Measurements from ENCODE around the gene GJA9. TPM values are rescaled to one million over a fixed set of nuclear protein-coding genes. Genes with fewer than 3 reads are reported as not detected.
"Not testable (repeated sequence)": the region's sequence is repeated elsewhere in the genome, so short reads cannot be mapped to it uniquely, and the experiment has no call there.

Gene GJA9
- polyA plus RNA-seq (2013, experiment 1 of 2) = not detected
- polyA plus RNA-seq (2013, experiment 2 of 2) = not detected

DNA sequence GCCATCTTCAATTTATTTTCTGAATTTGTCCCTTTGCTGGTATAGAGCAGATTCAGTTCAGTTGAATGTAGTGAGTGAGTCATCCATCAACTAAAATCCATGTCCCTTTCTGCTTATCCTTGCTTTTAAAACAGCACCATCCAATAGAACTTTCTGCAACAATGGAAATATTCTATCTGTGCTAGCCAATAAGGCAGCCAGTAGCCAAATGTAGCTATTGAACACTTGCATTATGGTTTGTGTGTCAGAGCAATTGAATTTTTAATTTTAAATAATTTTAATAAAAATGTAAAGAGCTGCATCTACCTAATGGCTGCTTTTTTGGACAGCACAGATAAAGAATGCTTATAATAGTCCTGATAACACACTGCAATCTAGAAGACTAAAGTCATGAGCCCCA lies at the start of gene GJA9:
TSS of gene GJA9 (minus strand) at position 101 of the 400 bp plus-strand sequence. CDS start 5,489 bp downstream, outside the sequence.
- Histone ChIP-seq H3K27me3 (ENCODE audit: insufficient read depth, low read length) (no peaks in the 10 kb centered on the region), H3K4me1 (ENCODE audit: insufficient read depth, low read length) (no peaks in the 10 kb centered on the region), H3K27ac (ENCODE audit: low read depth, low read length) (no peak within 1 kb of the TSS), H3K36me3 (ENCODE audit: insufficient read depth, low read length) (no peaks in the 10 kb centered on the region), H3K4me3 (ENCODE audit: low read length) (no peak within 1 kb of the TSS), H3K9me3 (ENCODE audit: insufficient read depth, low read depth, low read length) (no peaks in the 10 kb centered on the region), H3K9ac (ENCODE audit: low read depth, low read length) (no peak within 1 kb of the TSS)

DNA sequence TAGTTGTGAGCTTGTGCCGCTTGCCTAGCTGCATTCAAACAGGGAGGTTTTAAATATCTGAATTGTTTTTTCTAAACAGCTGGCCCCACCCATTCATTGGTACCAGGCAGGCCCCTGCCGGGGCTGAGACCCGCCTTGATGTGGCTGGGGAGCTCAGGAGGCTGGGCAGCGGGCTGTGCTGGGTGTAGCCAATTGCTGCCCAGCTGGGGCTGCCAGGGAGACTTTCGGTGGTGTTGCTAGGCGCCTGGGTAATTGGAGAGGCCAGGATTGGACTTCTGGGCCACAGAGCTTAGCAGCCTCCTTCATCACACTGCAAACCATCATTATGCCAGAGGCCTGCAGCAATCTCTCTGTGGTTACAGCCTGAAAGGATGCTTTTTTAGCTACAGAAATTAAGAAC lies 48.1 kb upstream of the GJA9 start:
- Histone ChIP-seq H3K9ac (ENCODE audit: low read depth, low read length) (no peak overlapping the region), H3K36me3 (ENCODE audit: insufficient read depth, low read length) (no peaks in the 10 kb centered on the region), H3K27ac (ENCODE audit: low read depth, low read length) (no peak overlapping the region), H3K4me3 (ENCODE audit: low read length) (no peak overlapping the region), H3K9me3 (ENCODE audit: insufficient read depth, low read depth, low read length) (no peaks in the 10 kb centered on the region), H3K4me1 (ENCODE audit: insufficient read depth, low read length) (no peaks in the 10 kb centered on the region), H3K27me3 (ENCODE audit: insufficient read depth, low read length) (no peaks in the 10 kb centered on the region)
- 80% methylated on average over 6 of the region's 6 CpGs for WGBS

DNA sequence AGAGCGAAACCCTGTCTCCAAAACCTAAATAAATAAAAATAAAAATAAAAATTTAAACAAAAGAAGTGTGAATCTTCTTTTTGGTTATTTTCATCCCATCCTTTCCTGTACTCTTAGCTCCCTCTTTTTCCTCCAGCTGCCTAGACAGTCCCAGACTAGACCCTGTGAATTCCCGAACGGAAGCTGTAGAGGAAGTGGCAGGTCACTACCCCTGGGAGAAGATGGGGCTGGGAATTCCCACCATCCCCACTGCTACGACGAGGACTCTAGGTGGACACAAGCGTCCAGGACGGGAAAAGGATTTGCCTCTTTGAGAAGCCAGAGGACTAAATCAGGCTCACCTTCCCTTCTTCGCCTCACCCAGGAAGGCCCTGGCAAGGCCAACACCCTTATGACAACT lies 47.7 kb upstream of the GJA9 start:
- no peak overlapping the region for H3K4me3 ChIP-seq (ENCODE audit: low read length)
- H3K4me1 ChIP-seq (ENCODE audit: insufficient read depth, low read length) = no peaks in the 10 kb centered on the region
- no peak overlapping the region for H3K9ac ChIP-seq (ENCODE audit: low read depth, low read length)
- WGBS = 93% methylated on average over 7 of the region's 8 CpGs
- H3K27me3 ChIP-seq (ENCODE audit: insufficient read depth, low read length) = no peaks in the 10 kb centered on the region
- no peaks in the 10 kb centered on the region for H3K9me3 ChIP-seq (ENCODE audit: insufficient read depth, low read depth, low read length)
- no peak overlapping the region for H3K27ac ChIP-seq (ENCODE audit: low read depth, low read length)
- H3K36me3 ChIP-seq (ENCODE audit: insufficient read depth, low read length) = no peaks in the 10 kb centered on the region

DNA sequence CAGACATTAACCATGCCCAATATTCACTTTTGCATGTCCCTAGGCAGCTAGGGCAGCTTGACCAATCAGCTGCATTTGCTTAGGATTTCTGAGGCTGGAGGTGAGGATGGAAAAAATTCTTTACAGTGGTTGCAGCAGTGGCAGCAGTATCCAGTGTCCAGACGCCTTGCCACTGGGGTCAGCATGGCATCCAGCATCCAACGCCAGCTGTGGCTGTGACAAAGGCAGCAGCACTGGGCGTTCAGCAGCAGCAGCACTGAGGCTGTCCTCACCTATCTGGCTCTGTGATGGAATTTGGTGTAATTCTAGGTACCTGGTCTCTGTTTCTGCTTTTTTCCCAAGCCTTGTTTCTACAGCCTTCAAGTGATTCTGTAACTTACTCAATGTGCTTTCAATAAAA lies 44.7 kb upstream of the GJA9 start:
- no peaks in the 10 kb centered on the region for H3K4me1 ChIP-seq (ENCODE audit: insufficient read depth, low read length)
- H3K27me3 ChIP-seq (ENCODE audit: insufficient read depth, low read length) = no peaks in the 10 kb centered on the region
- WGBS = 90% methylated on average over 3 of the region's 3 CpGs
- no peak overlapping the region for H3K4me3 ChIP-seq (ENCODE audit: low read length)
- H3K9me3 ChIP-seq (ENCODE audit: insufficient read depth, low read depth, low read length) = no peaks in the 10 kb centered on the region
- H3K36me3 ChIP-seq (ENCODE audit: insufficient read depth, low read length) = no peaks in the 10 kb centered on the region
- H3K9ac ChIP-seq (ENCODE audit: low read depth, low read length) = no peak overlapping the region
- no peak overlapping the region for H3K27ac ChIP-seq (ENCODE audit: low read depth, low read length)

DNA sequence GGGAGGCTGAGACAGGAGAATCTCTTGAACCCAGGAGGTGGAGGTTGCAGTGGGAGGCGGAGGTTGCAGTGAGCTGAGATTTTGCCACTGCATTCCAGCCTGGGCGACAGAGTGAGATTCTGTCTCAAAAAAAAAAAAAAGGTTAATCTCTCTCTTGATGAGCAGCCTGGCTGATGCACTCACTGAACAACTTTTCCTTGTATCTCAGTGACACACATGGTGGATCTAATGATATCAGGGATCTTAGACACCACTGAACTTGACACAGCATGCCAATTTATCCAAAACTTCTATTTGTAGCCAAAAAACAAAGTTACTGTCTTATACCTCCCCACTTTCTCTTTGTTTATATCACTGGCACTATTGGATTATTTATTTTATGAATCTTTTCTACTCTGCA lies 44.0 kb upstream of the GJA9 start:
- no peaks in the 10 kb centered on the region for H3K27me3 ChIP-seq (ENCODE audit: insufficient read depth, low read length)
- H3K27ac ChIP-seq (ENCODE audit: low read depth, low read length) = no peak overlapping the region
- H3K4me3 ChIP-seq (ENCODE audit: low read length) = no peak overlapping the region
- no peaks in the 10 kb centered on the region for H3K4me1 ChIP-seq (ENCODE audit: insufficient read depth, low read length)
- no peaks in the 10 kb centered on the region for H3K9me3 ChIP-seq (ENCODE audit: insufficient read depth, low read depth, low read length)
- WGBS = 91% methylated on average over 2 of the region's 2 CpGs
- no peaks in the 10 kb centered on the region for H3K36me3 ChIP-seq (ENCODE audit: insufficient read depth, low read length)
- no peak overlapping the region for H3K9ac ChIP-seq (ENCODE audit: low read depth, low read length)

DNA sequence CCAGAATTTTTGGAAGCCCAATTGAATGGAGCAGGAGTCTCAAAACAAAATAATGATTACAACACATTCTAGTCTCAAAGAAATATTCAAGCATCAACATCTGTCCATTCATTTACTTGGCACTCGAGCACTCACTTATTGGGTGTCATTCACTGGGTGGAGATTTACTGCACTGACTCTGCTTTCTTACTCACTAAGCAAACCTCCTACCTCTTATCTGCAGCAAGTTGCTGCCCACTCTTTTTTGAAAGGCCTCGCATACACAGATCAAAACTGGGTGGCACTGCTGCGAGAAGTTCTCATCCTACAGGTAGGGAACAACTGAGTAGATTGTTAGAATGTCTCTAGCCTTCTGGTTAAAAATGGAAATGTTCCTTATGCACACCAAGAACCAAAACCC lies 42.2 kb upstream of the GJA9 start:
- Histone ChIP-seq H3K9ac (ENCODE audit: low read depth, low read length) (no peak overlapping the region), H3K4me3 (ENCODE audit: low read length) (no peak overlapping the region), H3K9me3 (ENCODE audit: insufficient read depth, low read depth, low read length) (no peaks in the 10 kb centered on the region), H3K27me3 (ENCODE audit: insufficient read depth, low read length) (no peaks in the 10 kb centered on the region), H3K4me1 (ENCODE audit: insufficient read depth, low read length) (no peaks in the 10 kb centered on the region), H3K27ac (ENCODE audit: low read depth, low read length) (no peak overlapping the region), H3K36me3 (ENCODE audit: insufficient read depth, low read length) (no peaks in the 10 kb centered on the region)
- 95% methylated on average over 3 of the region's 3 CpGs for WGBS

DNA sequence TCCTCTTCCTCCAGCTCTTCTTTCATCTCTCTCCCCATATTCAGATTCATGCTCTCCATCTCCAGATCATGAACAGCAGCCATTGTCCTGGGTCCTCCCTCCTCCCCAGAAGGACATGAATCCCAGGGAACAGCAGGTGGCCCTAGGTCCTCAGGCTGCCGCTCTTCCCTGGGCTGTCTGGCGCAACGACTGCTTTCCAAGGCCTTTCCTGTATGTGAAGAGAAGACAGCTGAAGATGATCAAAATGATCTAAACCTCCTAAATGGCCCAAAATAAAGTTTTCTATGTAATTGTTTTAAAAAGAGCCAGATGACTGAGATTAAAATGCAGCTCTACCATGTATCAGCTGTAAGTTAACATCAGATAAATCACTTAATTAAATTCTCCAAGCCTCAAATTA lies 37.7 kb upstream of the GJA9 start:
- H3K36me3 ChIP-seq (ENCODE audit: insufficient read depth, low read length) = no peaks in the 10 kb centered on the region
- 57% methylated on average over 3 of the region's 3 CpGs for WGBS
- no peaks in the 10 kb centered on the region for H3K27me3 ChIP-seq (ENCODE audit: insufficient read depth, low read length)
- H3K4me3 ChIP-seq (ENCODE audit: low read length) = no peak overlapping the region
- no peak overlapping the region for H3K27ac ChIP-seq (ENCODE audit: low read depth, low read length)
- no peak overlapping the region for H3K9ac ChIP-seq (ENCODE audit: low read depth, low read length)
- H3K4me1 ChIP-seq (ENCODE audit: insufficient read depth, low read length) = no peaks in the 10 kb centered on the region
- no peaks in the 10 kb centered on the region for H3K9me3 ChIP-seq (ENCODE audit: insufficient read depth, low read depth, low read length)

DNA sequence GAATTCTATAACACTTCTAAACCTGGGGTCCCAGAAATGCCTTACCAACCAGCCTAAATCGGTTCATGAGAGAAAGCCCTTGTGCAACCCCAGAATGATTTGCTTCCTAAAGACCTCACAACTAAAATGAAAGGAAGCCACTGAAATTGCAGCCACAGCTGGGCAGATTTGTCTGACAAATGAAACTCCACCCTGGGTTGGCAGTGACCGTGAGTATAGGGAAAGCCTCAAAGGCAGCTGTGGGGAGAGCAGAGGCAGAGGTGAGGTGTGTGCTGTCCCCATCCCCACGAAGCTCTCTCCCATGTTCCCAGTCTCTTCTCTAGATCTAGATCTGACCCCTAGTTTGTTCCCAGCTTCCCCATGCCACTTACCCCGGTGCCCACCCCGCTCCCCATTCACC lies 37.2 kb upstream of the GJA9 start:
- no peak overlapping the region for H3K4me3 ChIP-seq (ENCODE audit: low read length)
- no peaks in the 10 kb centered on the region for H3K27me3 ChIP-seq (ENCODE audit: insufficient read depth, low read length)
- no peaks in the 10 kb centered on the region for H3K9me3 ChIP-seq (ENCODE audit: insufficient read depth, low read depth, low read length)
- 83% methylated on average over 5 of the region's 5 CpGs for WGBS
- H3K27ac ChIP-seq (ENCODE audit: low read depth, low read length) = no peak overlapping the region
- H3K9ac ChIP-seq (ENCODE audit: low read depth, low read length) = no peak overlapping the region
- no peaks in the 10 kb centered on the region for H3K4me1 ChIP-seq (ENCODE audit: insufficient read depth, low read length)
- no peaks in the 10 kb centered on the region for H3K36me3 ChIP-seq (ENCODE audit: insufficient read depth, low read length)

DNA sequence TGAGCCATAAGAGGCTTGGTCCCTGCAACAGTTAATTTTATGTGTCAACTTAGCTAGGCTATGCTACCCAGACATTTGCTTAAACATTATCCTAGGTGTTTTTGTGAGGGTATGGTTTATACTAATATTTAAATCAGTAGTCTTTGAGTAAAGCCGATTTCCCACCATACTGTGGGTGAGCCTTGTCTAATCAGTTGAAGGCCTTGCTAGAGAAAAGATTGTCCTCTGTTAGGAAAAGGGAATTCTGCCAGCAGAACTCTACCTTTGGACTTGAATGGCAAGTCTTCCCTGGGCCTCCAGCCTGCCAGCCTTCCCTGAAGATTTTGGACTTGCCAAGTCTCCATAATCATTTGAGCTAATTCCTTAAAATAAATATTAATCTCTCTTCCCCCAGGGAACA lies 36.4 kb upstream of the GJA9 start:
- no peak overlapping the region for H3K4me3 ChIP-seq (ENCODE audit: low read length)
- no peak overlapping the region for H3K27ac ChIP-seq (ENCODE audit: low read depth, low read length)
- H3K9ac ChIP-seq (ENCODE audit: low read depth, low read length) = no peak overlapping the region
- WGBS = 100% methylated on average over 1 of the region's 1 CpG
- H3K9me3 ChIP-seq (ENCODE audit: insufficient read depth, low read depth, low read length) = no peaks in the 10 kb centered on the region
- no peaks in the 10 kb centered on the region for H3K36me3 ChIP-seq (ENCODE audit: insufficient read depth, low read length)
- H3K4me1 ChIP-seq (ENCODE audit: insufficient read depth, low read length) = no peaks in the 10 kb centered on the region
- no peaks in the 10 kb centered on the region for H3K27me3 ChIP-seq (ENCODE audit: insufficient read depth, low read length)

DNA sequence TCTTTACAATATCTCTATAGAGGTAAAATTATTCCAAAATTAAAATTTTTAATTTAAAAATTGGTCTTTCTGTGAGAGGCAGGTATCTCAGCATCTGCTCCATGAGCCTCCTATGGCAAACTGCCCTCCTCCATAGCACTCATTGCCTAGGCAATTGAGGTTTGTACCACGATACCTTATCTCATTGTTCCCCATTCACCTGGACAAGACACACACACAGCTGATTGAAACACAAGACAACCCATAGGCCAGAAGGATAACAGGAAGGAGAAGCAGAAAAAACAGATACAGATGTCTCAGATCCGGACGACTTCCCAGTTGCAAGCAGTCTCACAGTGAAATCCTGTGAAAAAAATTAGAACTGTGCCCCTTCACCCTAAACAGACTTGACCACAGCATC lies 36.0 kb upstream of the GJA9 start:
- no peak overlapping the region for H3K27ac ChIP-seq (ENCODE audit: low read depth, low read length)

DNA sequence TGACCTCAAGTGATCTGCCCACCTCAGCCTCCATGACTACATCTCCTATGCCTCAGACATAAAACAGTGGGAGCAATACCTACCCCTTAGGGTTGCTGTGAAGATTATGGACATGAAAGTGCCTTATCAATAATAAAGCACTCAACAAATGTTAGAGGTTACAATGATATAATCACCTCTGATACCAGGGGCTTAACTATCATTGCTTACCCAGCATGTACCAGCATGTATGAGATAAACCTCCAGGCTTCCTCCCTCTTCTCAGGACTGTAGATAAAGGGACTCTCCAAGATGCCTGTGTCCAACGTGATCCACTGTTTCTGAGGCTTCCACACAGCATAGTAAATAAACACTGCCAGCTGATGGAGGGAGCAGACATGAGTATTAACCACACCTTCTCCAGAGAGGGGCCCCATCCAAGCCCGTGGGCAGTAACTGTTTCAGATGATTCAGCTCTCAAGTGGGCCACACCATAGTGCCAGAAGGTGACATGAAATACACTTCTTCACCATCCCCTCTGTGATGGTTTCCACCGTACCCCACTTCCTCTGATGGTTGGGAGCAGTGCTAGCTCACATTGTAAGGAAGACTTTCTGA lies 34.1 kb upstream of the GJA9 start:
- Histone ChIP-seq H3K4me3 (ENCODE audit: low read length) (no peak overlapping the region), H3K4me1 (ENCODE audit: insufficient read depth, low read length) (no peaks in the 10 kb centered on the region), H3K9ac (ENCODE audit: low read depth, low read length) (no peak overlapping the region), H3K27me3 (ENCODE audit: insufficient read depth, low read length) (no peaks in the 10 kb centered on the region), H3K36me3 (ENCODE audit: insufficient read depth, low read length) (no peaks in the 10 kb centered on the region), H3K9me3 (ENCODE audit: insufficient read depth, low read depth, low read length) (no peaks in the 10 kb centered on the region), H3K27ac (ENCODE audit: low read depth, low read length) (no peak overlapping the region)
- WGBS = 69% methylated on average over 3 of the region's 3 CpGs

More for the DNA sequence above, 36.0 kb upstream of the GJA9 start:
- H3K9me3 ChIP-seq (ENCODE audit: insufficient read depth, low read depth, low read length) = no peaks in the 10 kb centered on the region
- no peaks in the 10 kb centered on the region for H3K4me1 ChIP-seq (ENCODE audit: insufficient read depth, low read length)
- no peak overlapping the region for H3K4me3 ChIP-seq (ENCODE audit: low read length)
- H3K9ac ChIP-seq (ENCODE audit: low read depth, low read length) = no peak overlapping the region
- H3K27me3 ChIP-seq (ENCODE audit: insufficient read depth, low read length) = no peaks in the 10 kb centered on the region
- WGBS = 96% methylated on average over 3 of the region's 3 CpGs
- H3K36me3 ChIP-seq (ENCODE audit: insufficient read depth, low read length) = no peaks in the 10 kb centered on the region

DNA sequence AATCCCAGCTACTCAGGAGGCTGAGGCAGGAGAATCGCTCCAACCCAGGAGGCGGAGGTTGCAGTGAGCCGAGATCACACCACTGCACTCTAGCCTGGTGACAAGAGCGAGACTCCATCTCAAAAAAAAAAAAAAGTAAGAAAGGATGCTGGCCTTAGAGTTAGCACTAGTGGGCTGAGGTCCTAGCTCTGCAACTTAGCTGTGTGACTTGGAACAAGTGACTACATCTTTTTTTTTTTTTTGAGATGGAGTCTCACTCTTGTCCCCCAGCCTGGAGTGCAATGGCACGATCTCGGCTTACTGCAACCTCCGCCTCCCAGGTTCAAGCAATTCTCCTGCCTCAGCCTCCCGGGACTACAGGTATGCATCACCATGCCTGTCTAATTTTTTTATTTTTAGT lies 33.5 kb upstream of the GJA9 start:
- not testable (repeated sequence) for H3K9ac ChIP-seq (ENCODE audit: low read depth, low read length); H3K4me1 ChIP-seq (ENCODE audit: insufficient read depth, low read length); H3K27ac ChIP-seq (ENCODE audit: low read depth, low read length); H3K27me3 ChIP-seq (ENCODE audit: insufficient read depth, low read length); H3K36me3 ChIP-seq (ENCODE audit: insufficient read depth, low read length); H3K4me3 ChIP-seq (ENCODE audit: low read length); H3K9me3 ChIP-seq (ENCODE audit: insufficient read depth, low read depth, low read length)
- 94% methylated on average over 8 of the region's 8 CpGs for WGBS

Measured in HUES64 (cell line).